ENCODE data around the gene PDSS2. TPM values are rescaled to one million over a fixed set of nuclear protein-coding genes. Genes with fewer than 3 reads are reported as not detected.
A peak's percentile ranks its signal among the peaks of the same experiment; 100 is the strongest.

The PDSS2 gene
- total RNA-seq = 16.2 TPM
- long read RNA-seq, transcript PDSS2-202 (8 exons, 3,540 nt) = major isoform, 16 of 27 reads
- long read RNA-seq, partial matches to known transcripts = 1 of 27 reads
- long read RNA-seq, other reads (novel, unspliced or antisense) = 8 of 27 reads

- no peaks in the 10 kb centered on the region for H3K27me3 ChIP-seq
- H3K36me3 ChIP-seq = no peaks in the 10 kb centered on the region
- DNase-seq (peak; percentile 100), ATAC-seq (peak; percentile 99)
- H3K27ac ChIP-seq = peak within 1 kb of the TSS; percentile 97
- peak within 1 kb of the TSS; percentile 91 for H3K4me3 ChIP-seq
- intact Hi-C loops (cut with DNase I) = no loop called here
- TF ChIP-seq CTCF (IDR thresholded peaks at IDR 0.05) = peak; percentile 59
- H3K9me3 ChIP-seq = no peaks in the 10 kb centered on the region
- peaks cover 15% of the 10 kb centered on the region for H3K4me1 ChIP-seq
These were observed at the start of gene PDSS2 for GRCh38 chr6:107459283-107460082. PDSS2 (minus strand) TSS chr6:107459564; CDS start chr6:107459285, 279 bp downstream.

- no peaks in the 10 kb centered on the region for H3K9me3 ChIP-seq
- H3K27me3 ChIP-seq = no peaks in the 10 kb centered on the region
- H3K4me3 ChIP-seq = no peak overlapping the region
- no peak for DNase-seq
- no peak for ATAC-seq
- intact Hi-C loops (cut with DNase I) = no loop called here
- no peak overlapping the region for H3K27ac ChIP-seq
- no peak for TF ChIP-seq CTCF (IDR thresholded peaks at IDR 0.05)
- no peaks in the 10 kb centered on the region for H3K36me3 ChIP-seq
- H3K4me1 ChIP-seq = no peaks in the 10 kb centered on the region
These were observed 46.8 kb upstream of the PDSS2 start for GRCh38 chr6:107506145-107506544.

- ATAC-seq (no peak), DNase-seq (no peak)
- intact Hi-C loops (cut with DNase I) = no loop called here
- Histone ChIP-seq H3K27me3 (no peaks in the 10 kb centered on the region), H3K36me3 (no peaks in the 10 kb centered on the region), H3K4me3 (no peak overlapping the region), H3K27ac (no peak overlapping the region), H3K4me1 (no peaks in the 10 kb centered on the region), H3K9me3 (no peaks in the 10 kb centered on the region)
- no peak for TF ChIP-seq CTCF (IDR thresholded peaks at IDR 0.05)
These were observed 45.1 kb upstream of the PDSS2 start for GRCh38 chr6:107504270-107505026.

GRCh38 chr6:107496892-107497684 is 37.7 kb upstream of the PDSS2 start:
- H3K27me3 ChIP-seq = no peaks in the 10 kb centered on the region
- H3K27ac ChIP-seq = peak overlapping the region; percentile 3
- H3K36me3 ChIP-seq = no peaks in the 10 kb centered on the region
- DNase-seq = no peak
- ATAC-seq = no peak
- H3K4me3 ChIP-seq = no peak overlapping the region
- no peak for TF ChIP-seq CTCF (IDR thresholded peaks at IDR 0.05)
- intact Hi-C loops (cut with DNase I) = no loop called here
- no peaks in the 10 kb centered on the region for H3K9me3 ChIP-seq
- peaks cover 32% of the 10 kb centered on the region for H3K4me1 ChIP-seq

GRCh38 chr6:107495971-107496370 is 36.6 kb upstream of the PDSS2 start:
- Histone ChIP-seq H3K27ac (peak overlapping the region; percentile 67), H3K9me3 (no peaks in the 10 kb centered on the region), H3K27me3 (no peaks in the 10 kb centered on the region), H3K4me3 (no peak overlapping the region), H3K36me3 (no peaks in the 10 kb centered on the region), H3K4me1 (peaks cover 37% of the 10 kb centered on the region)
- intact Hi-C loops (cut with DNase I) = no loop called here
- no peak for TF ChIP-seq CTCF (IDR thresholded peaks at IDR 0.05)
- no peak for ATAC-seq
- no peak for DNase-seq
